AG04450 (cell line): Measurements from ENCODE around the gene ABLIM2. TPM values are rescaled to one million over a fixed set of nuclear protein-coding genes. Genes with fewer than 3 reads are reported as not detected.

Experiments used
- CTCF ChIA-PET: fragments of 300-600, 350-600 bp; formaldehyde crosslinking; extraction: SDS; loops from one replicate; lab custom pipeline; 2022; ENCODE audit warnings: antibody characterized with exemption, inconsistent platforms; lab: Charles Lee
- POLR2A ChIA-PET: fragments of 350-600 bp; formaldehyde crosslinking; extraction: SDS; loops from one replicate; lab custom pipeline; 2021; ENCODE audit warnings: antibody characterized with exemption, inconsistent platforms; lab: Yijun Ruan, JAX
- DNase-seq: peaks from one replicate; pipeline ENCODE4 v3.0.0-alpha.2; 2011; ENCODE audit warnings: low read depth, low spot score
- H3K27ac ChIP-seq: one replicate; pipeline ENCODE4 v1.5.1; 2012; ENCODE audit warnings: low read depth, low read length, control low read depth
- H3K27me3 ChIP-seq: one replicate; pipeline ENCODE4 v1.6.0; 2012; ENCODE audit warnings: low read length; ENCODE audit not compliant: control insufficient read depth, insufficient read depth
- H3K4me3 ChIP-seq: 2 replicates; pipeline ENCODE4 v1.5.1; 2011; ENCODE audit warnings: mild to moderate bottlenecking, low read depth, low read length, control low read depth
- H3K9me3 ChIP-seq: 2 replicates; pipeline ENCODE4 v1.5.1; 2012; ENCODE audit warnings: low read length; ENCODE audit not compliant: control insufficient read depth, insufficient read depth
- CTCF ChIP-seq: IDR thresholded peaks from 2 replicates; pipeline ENCODE4 v1.5.1; 2011; ENCODE audit warnings: low read depth, low read length, control low read depth, inconsistent platforms
- polyA plus RNA-seq: library from polyadenylated mRNA; depleted of rRNA; stranded (reverse); fragments of >200 nt; gene quantifications from 2 replicates; pipeline ENCODE4 v1.2.3, GENCODE V29; 2011

The ABLIM2 gene
- polyA plus RNA-seq, 1 experiment: not detected

- no peak overlapping the region for H3K27ac ChIP-seq
- CTCF ChIA-PET: interaction anchor here (1.3 to 2.4 kb wide), 2 partner anchors 11 to 194 kb away, joined by 3 to 10 read pairs; no protein-coding TSS in a partner anchor
- TF ChIP-seq CTCF: no peak
- H3K9me3 ChIP-seq: peaks cover 3% of the 10 kb centered on the region; the same call in 1 of the 2 replicates
- H3K27me3 ChIP-seq: peaks cover 51% of the 10 kb centered on the region
- POLR2A ChIA-PET: no interaction called here
- no peak overlapping the region for H3K4me3 ChIP-seq
- DNase-seq: no peak
These were observed 160.2 kb downstream of the ABLIM2 start for GRCh38 chr4:7998447-7998846.

GRCh38 chr4:7995866-7996265 is 162.7 kb downstream of the ABLIM2 start:
- Histone ChIP-seq H3K4me3 (no peak overlapping the region), H3K9me3 (peaks cover 3% of the 10 kb centered on the region; the same call in 1 of the 2 replicates), H3K27me3 (peaks cover 31% of the 10 kb centered on the region), H3K27ac (no peak overlapping the region)
- POLR2A ChIA-PET: no interaction called here
- CTCF ChIA-PET: interaction anchor here (0.6 kb wide), 1 partner anchor 599 kb away, joined by 3 read pairs; no protein-coding TSS in a partner anchor
- no peak for DNase-seq
- no peak for TF ChIP-seq CTCF

- peaks cover 26% of the 10 kb centered on the region for H3K27me3 ChIP-seq
- POLR2A ChIA-PET: no interaction called here
- CTCF ChIA-PET: no interaction called here
- DNase-seq: no peak
- H3K4me3 ChIP-seq: no peak overlapping the region
- H3K27ac ChIP-seq: no peak overlapping the region
- H3K9me3 ChIP-seq: peaks cover 3% of the 10 kb centered on the region; the same call in 1 of the 2 replicates
- TF ChIP-seq CTCF: no peak
These were observed 163.5 kb downstream of the ABLIM2 start for GRCh38 chr4:7995135-7995534.

- peaks cover 3% of the 10 kb centered on the region; the same call in 1 of the 2 replicates for H3K9me3 ChIP-seq
- no peak for TF ChIP-seq CTCF
- H3K27me3 ChIP-seq: peaks cover 24% of the 10 kb centered on the region
- H3K27ac ChIP-seq: no peak overlapping the region
- POLR2A ChIA-PET: no interaction called here
- CTCF ChIA-PET: interaction anchor here (1.2 kb wide), 1 partner anchor 189 kb away, joined by 3 read pairs; no protein-coding TSS in a partner anchor
- no peak for DNase-seq
- H3K4me3 ChIP-seq: no peak overlapping the region
These were observed 164.9 kb downstream of the ABLIM2 start for GRCh38 chr4:7993671-7994070.

GRCh38 chr4:7992846-7993245 is 165.8 kb downstream of the ABLIM2 start:
- Histone ChIP-seq H3K4me3 (no peak overlapping the region), H3K27ac (no peak overlapping the region), H3K9me3 (peaks cover 3% of the 10 kb centered on the region; the same call in 1 of the 2 replicates), H3K27me3 (peaks cover 18% of the 10 kb centered on the region)
- CTCF ChIA-PET: interaction anchor here (1.2 kb wide), 1 partner anchor 188 kb away, joined by 3 read pairs; no protein-coding TSS in a partner anchor
- no peak for TF ChIP-seq CTCF
- POLR2A ChIA-PET: no interaction called here
- DNase-seq: no peak
